ENCODE results near the gene RAET1E. TPM values are rescaled to one million over a fixed set of nuclear protein-coding genes. Genes with fewer than 3 reads are reported as not detected.

RAET1E gene
- total and polyA plus RNA-seq, 2 donors (not counting 1 experiment from before 2014, with no cell fraction given), result not detected

- Mint-ChIP-seq H3K27ac (no peak overlapping the region), H3K9me3 (ENCODE audit: insufficient read depth) (peaks cover 8% of the 10 kb centered on the region), H3K4me1 (no peaks in the 10 kb centered on the region), H3K27me3 (peaks cover 19% of the 10 kb centered on the region), H3K4me3 (no peak overlapping the region)
- intact Hi-C loops (cut with micrococcal nuclease), result no loop called here
- no peaks in the 10 kb centered on the region for H3K4me1 ChIP-seq (ENCODE audit: control insufficient read depth in 2 of 2, insufficient read depth in 2 of 2, low read length in 2 of 2)
- CTCF ChIA-PET, result interaction anchor here (0.8 kb wide), 1 partner anchor 175 kb away, joined by 3 read pairs; no protein-coding TSS in a partner anchor
- H3K27me3 ChIP-seq (replicated peaks in 1 of 4; ENCODE audit: control extremely low read depth in 1 of 4, control insufficient read depth in 3 of 4, insufficient read depth in 4 of 4, low read length in 3 of 4), result peaks cover 0 to 18% (median under 1%) of the 10 kb centered on the region in 4 experiments
- no peak overlapping the region for H3K4me3 ChIP-seq (ENCODE audit: control extremely low read depth in 1 of 5, extremely low read depth in 1 of 5, insufficient read depth in 1 of 5, low read depth in 2 of 5, low read length in 4 of 5)
- no peak for ATAC-seq (ENCODE audit: low read depth)
- DNase-seq, result no peak
- no peaks in the 10 kb centered on the region for H3K79me2 ChIP-seq (ENCODE audit: control insufficient read depth, insufficient read depth, low read length)
- H3K27ac ChIP-seq (ENCODE audit: low read length in 2 of 2), result no peak overlapping the region
- POLR2A ChIA-PET, result no interaction called here
- H2AFZ ChIP-seq (ENCODE audit: insufficient read depth, low read depth, low read length, poor library complexity, severe bottlenecking), result no peak overlapping the region
- peaks cover 0 to 24% (median 8%) of the 10 kb centered on the region in 3 donors for H3K9me3 ChIP-seq (ENCODE audit: control extremely low read depth in 1 of 3, control insufficient read depth in 2 of 3, insufficient read depth in 1 of 3, low read length in 2 of 3)
- H4K20me1 ChIP-seq (ENCODE audit: control insufficient read depth, insufficient read depth, low read length, poor library complexity, severe bottlenecking), result no peaks in the 10 kb centered on the region
- no peak for TF ChIP-seq EZH2 (IDR thresholded peaks at IDR 0.05; ENCODE audit: borderline replicate concordance, insufficient read depth, low read depth, low read length, poor library complexity, severe bottlenecking)
- TF ChIP-seq, protein P1, sequence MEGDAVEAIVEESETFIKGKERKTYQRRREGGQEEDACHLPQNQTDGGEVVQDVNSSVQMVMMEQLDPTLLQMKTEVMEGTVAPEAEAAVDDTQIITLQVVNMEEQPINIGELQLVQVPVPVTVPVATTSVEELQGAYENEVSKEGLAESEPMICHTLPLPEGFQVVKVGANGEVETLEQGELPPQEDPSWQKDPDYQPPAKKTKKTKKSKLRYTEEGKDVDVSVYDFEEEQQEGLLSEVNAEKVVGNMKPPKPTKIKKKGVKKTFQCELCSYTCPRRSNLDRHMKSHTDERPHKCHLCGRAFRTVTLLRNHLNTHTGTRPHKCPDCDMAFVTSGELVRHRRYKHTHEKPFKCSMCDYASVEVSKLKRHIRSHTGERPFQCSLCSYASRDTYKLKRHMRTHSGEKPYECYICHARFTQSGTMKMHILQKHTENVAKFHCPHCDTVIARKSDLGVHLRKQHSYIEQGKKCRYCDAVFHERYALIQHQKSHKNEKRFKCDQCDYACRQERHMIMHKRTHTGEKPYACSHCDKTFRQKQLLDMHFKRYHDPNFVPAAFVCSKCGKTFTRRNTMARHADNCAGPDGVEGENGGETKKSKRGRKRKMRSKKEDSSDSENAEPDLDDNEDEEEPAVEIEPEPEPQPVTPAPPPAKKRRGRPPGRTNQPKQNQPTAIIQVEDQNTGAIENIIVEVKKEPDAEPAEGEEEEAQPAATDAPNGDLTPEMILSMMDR (IDR thresholded peaks at IDR 0.05), result no peak
- no peak overlapping the region for H3K4me2 ChIP-seq (replicated peaks; ENCODE audit: low read depth, low read length, poor library complexity, severe bottlenecking)
- H3K9ac ChIP-seq (ENCODE audit: low read length), result no peak overlapping the region
- H3K36me3 ChIP-seq (replicated peaks in 1 of 2; ENCODE audit: control extremely low read depth in 1 of 2, control insufficient read depth in 1 of 2, extremely low read depth in 1 of 2, insufficient read depth in 2 of 2, low read length in 1 of 2), result no peaks in the 10 kb centered on the region
- 72% methylated on average over 6 of the region's 6 CpGs for WGBS (ENCODE audit: insufficient coverage)
Observed at GRCh38 chr6:149905911-149906371, 8.0 kb upstream of the RAET1E start.

GRCh38 chr6:149905371-149905910 is 7.5 kb upstream of the RAET1E start:
- POLR2A ChIA-PET, result no interaction called here
- CTCF ChIA-PET, result interaction anchor here (0.8 to 0.9 kb wide), 2 partner anchors 19 to 175 kb away, joined by 3 read pairs; no protein-coding TSS in a partner anchor
- intact Hi-C loops (cut with micrococcal nuclease), result no loop called here

More at GRCh38 chr6:149905371-149905910, 7.5 kb upstream of the RAET1E start:
- H3K27ac Mint-ChIP-seq, result no peak overlapping the region
- Histone ChIP-seq H2AFZ (ENCODE audit: insufficient read depth, low read depth, low read length, poor library complexity, severe bottlenecking) (no peak overlapping the region), H3K27ac (ENCODE audit: low read length in 2 of 2) (no peak overlapping the region), H3K9me3 (ENCODE audit: control extremely low read depth in 1 of 3, control insufficient read depth in 2 of 3, insufficient read depth in 1 of 3, low read length in 2 of 3) (peaks cover 0 to 24% (median 8%) of the 10 kb centered on the region in 3 donors), H3K4me3 (ENCODE audit: control extremely low read depth in 1 of 5, extremely low read depth in 1 of 5, insufficient read depth in 1 of 5, low read depth in 2 of 5, low read length in 4 of 5) (no peak overlapping the region), H3K4me2 (replicated peaks; ENCODE audit: low read depth, low read length, poor library complexity, severe bottlenecking) (no peak overlapping the region), H3K79me2 (ENCODE audit: control insufficient read depth, insufficient read depth, low read length) (no peaks in the 10 kb centered on the region), H3K36me3 (replicated peaks in 1 of 2; ENCODE audit: control extremely low read depth in 1 of 2, control insufficient read depth in 1 of 2, extremely low read depth in 1 of 2, insufficient read depth in 2 of 2, low read length in 1 of 2) (no peaks in the 10 kb centered on the region), H3K9ac (ENCODE audit: low read length) (no peak overlapping the region), H3K4me1 (ENCODE audit: control insufficient read depth in 2 of 2, insufficient read depth in 2 of 2, low read length in 2 of 2) (no peaks in the 10 kb centered on the region), H3K27me3 (replicated peaks in 1 of 4; ENCODE audit: control extremely low read depth in 1 of 4, control insufficient read depth in 3 of 4, insufficient read depth in 4 of 4, low read length in 3 of 4) (peaks cover 0 to 18% (median under 1%) of the 10 kb centered on the region in 4 experiments), H4K20me1 (ENCODE audit: control insufficient read depth, insufficient read depth, low read length, poor library complexity, severe bottlenecking) (no peaks in the 10 kb centered on the region)
- ATAC-seq (ENCODE audit: low read depth), result no peak
- no peak overlapping the region for H3K4me3 Mint-ChIP-seq
- DNase-seq, result no peak
- peaks cover 15% of the 10 kb centered on the region for H3K27me3 Mint-ChIP-seq
- WGBS (ENCODE audit: insufficient coverage), result 98% methylated on average over 18 of the region's 18 CpGs
- H3K9me3 Mint-ChIP-seq (ENCODE audit: insufficient read depth), result peaks cover 8% of the 10 kb centered on the region
- H3K4me1 Mint-ChIP-seq, result no peaks in the 10 kb centered on the region
- TF ChIP-seq EZH2 (IDR thresholded peaks at IDR 0.05; ENCODE audit: borderline replicate concordance, insufficient read depth, low read depth, low read length, poor library complexity, severe bottlenecking), result no peak
- TF ChIP-seq, protein P1 (IDR thresholded peaks at IDR 0.05), result no peak

Measured in B cell (primary cell).